K562 (cell line): ENCODE results near the gene PNP. TPM values are rescaled to one million over a fixed set of nuclear protein-coding genes. Genes with fewer than 3 reads are reported as not detected.

Experiments
- ATAC-seq: fragments of 200-7000 bp; cut with Tn5 transposase; 3 replicates; pipeline ENCODE4 v1.9.1; 2020; ENCODE audit warnings: moderate library complexity
- BruUV-seq: library from RNA; stranded (reverse); fragments of 400-500 nt; replicated peaks from 2 replicates; lab custom pipeline; 2021; lab: Mats Ljungman, UMichigan
- CTCF ChIA-PET: fragments of 300-600 bp; formaldehyde crosslinking; extraction: SDS; loops from one replicate; lab custom pipeline; 2021; ENCODE audit warnings: low intra/inter-chr PET ratio; lab: Yijun Ruan, JAX
- POLR2A ChIA-PET: fragments of 300-600, 350-650 bp; sonication (Branson Sonifier 250); formaldehyde crosslinking; extraction: SDS; loops from one replicate; lab custom pipeline; 2021; ENCODE audit warnings: antibody characterized with exemption, inconsistent platforms; lab: Yijun Ruan, JAX
- DNase-seq, 4 experiments: peaks; one replicate each; pipeline versions ENCODE4 v3.0.0 to v3.0.0-alpha.2; 2011 to 2018; ENCODE audit warnings: low spot score in 3 of 4, mixed read lengths in 3 of 4; ENCODE audit errors: extremely low read depth in 1 of 4
- FAIRE-seq: peaks from 2 replicates; lab custom pipeline; 2011; peaks lifted over from hg19 to GRCh38; lab: Jason Lieb, UNC
- H2AFZ ChIP-seq: 2 replicates; pipeline ENCODE4 v1.6.0; 2011; ENCODE audit warnings: low read depth, low read length, control low read depth, inconsistent platforms
- H3K27ac ChIP-seq: fragments of 200-600 bp; 3 replicates; pipeline ENCODE4 v1.8.0; 2011; ENCODE audit warnings: low read depth, mild to moderate bottlenecking, control low read depth, inconsistent platforms, low read length, moderate library complexity, mixed read lengths; ENCODE audit errors: extremely low read depth
- H3K27me3 ChIP-seq, 2 experiments: fragments of 300-600 bp in 1 of 2; 2 replicates in 1 of 2; 3 replicates in 1 of 2; pipeline versions ENCODE4 v1.6.0 to v1.8.0; 2011; ENCODE audit warnings: inconsistent platforms in 2 of 2, low read length in 2 of 2, mild to moderate bottlenecking in 1 of 2, mixed read lengths in 1 of 2, moderate library complexity in 1 of 2; ENCODE audit not compliant: control insufficient read depth in 2 of 2, insufficient read depth in 2 of 2
- H3K36me3 ChIP-seq: fragments of 300-600 bp; 3 replicates; pipeline ENCODE4 v1.8.0; 2011; ENCODE audit warnings: mild to moderate bottlenecking, low read length, inconsistent platforms; ENCODE audit not compliant: control insufficient read depth, insufficient read depth
- H3K4me1 ChIP-seq, 2 experiments: fragments of 200-600 bp in 1 of 2; replicated peaks in 1 of 2; 2 replicates in 1 of 2; 3 replicates in 1 of 2; pipeline versions ENCODE4 v1.5.1 to v1.8.0; 2011; ENCODE audit warnings: inconsistent platforms in 2 of 2, low read length in 2 of 2, mild to moderate bottlenecking in 1 of 2, mixed read lengths in 1 of 2, moderate library complexity in 1 of 2; ENCODE audit not compliant: control insufficient read depth in 2 of 2, insufficient read depth in 2 of 2
- H3K4me2 ChIP-seq: 2 replicates; pipeline ENCODE4 v1.6.1; 2011; ENCODE audit warnings: low read length, control low read depth, inconsistent platforms, mixed read lengths; ENCODE audit not compliant: insufficient read depth
- H3K4me3 ChIP-seq: fragments of 200-600 bp; sonication (generic), shearing (Covaris generic); 2 replicates; pipeline ENCODE4 v1.5.1; 2016; ENCODE audit warnings: control low read depth, inconsistent platforms
- H3K79me2 ChIP-seq: fragments of 200-600 bp; 3 replicates; pipeline ENCODE4 v1.8.0; 2011; ENCODE audit warnings: low read length, inconsistent platforms; ENCODE audit not compliant: control insufficient read depth, insufficient read depth
- H3K9ac ChIP-seq, 2 experiments: 2 replicates each; pipeline versions ENCODE4 v1.6.0 to v1.6.1; 2011; ENCODE audit warnings: low read depth in 2 of 2, low read length in 2 of 2, control low read depth in 1 of 2, inconsistent platforms in 1 of 2, mild to moderate bottlenecking in 1 of 2, mixed read lengths in 1 of 2; ENCODE audit not compliant: insufficient read depth in 1 of 2
- H3K9me1 ChIP-seq: one replicate; pipeline ENCODE4 v1.6.0; 2011; ENCODE audit warnings: inconsistent platforms, mild to moderate bottlenecking, low read length, moderate library complexity; ENCODE audit not compliant: control insufficient read depth, insufficient read depth
- H3K9me3 ChIP-seq: replicated peaks from 2 replicates; pipeline ENCODE4 v1.5.1; 2011; ENCODE audit warnings: low read depth, low read length, inconsistent platforms; ENCODE audit not compliant: control insufficient read depth, insufficient read depth
- H4K20me1 ChIP-seq: replicated peaks from 2 replicates; pipeline ENCODE4 v1.6.1; 2011; ENCODE audit warnings: low read length, inconsistent platforms, mixed read lengths; ENCODE audit not compliant: control insufficient read depth, insufficient read depth
- ATF1 ChIP-seq, 2 experiments: fragments of 450-650 bp in 1 of 2; IDR thresholded peaks; 2 replicates each; pipeline ENCODE4 v1.6.1; 2016; ENCODE audit warnings: missing compliant biosample characterization in 1 of 2, missing genetic modification characterization in 1 of 2
- CEBPG ChIP-seq, 3 experiments: fragments of 200-800 bp in 1 of 3; sonication (Bioruptor generic) in 1 of 3; sonication (generic) in 1 of 3; formaldehyde crosslinking in 1 of 3; IDR thresholded peaks in 2 of 3; conservative IDR thresholded peaks in 1 of 3; 2 replicates each; pipeline versions ENCODE4 v1.6.1 to v1.8.0; 2016 to 2022; ENCODE audit warnings: missing compliant biosample characterization in 2 of 3, missing genetic modification characterization in 2 of 3, mild to moderate bottlenecking in 1 of 3, missing genetic modification reagents in 1 of 3
- CLOCK ChIP-seq: fragments of 250-450 bp; sonication (Bioruptor Pico); IDR thresholded peaks from 2 replicates; pipeline ENCODE4 v1.4.0; 2020; ENCODE audit warnings: mild to moderate bottlenecking, moderate library complexity, borderline replicate concordance
- E2F4 ChIP-seq: sonication (generic); formaldehyde crosslinking; IDR thresholded peaks from 2 replicates; pipeline ENCODE4 v1.8.0; 2022; ENCODE audit warnings: mild to moderate bottlenecking, low read depth, missing genetic modification reagents
- HDAC2 ChIP-seq: fragments of 450-650 bp; IDR thresholded peaks from 2 replicates; pipeline ENCODE4 v1.6.1; 2016; ENCODE audit warnings: mild to moderate bottlenecking
- HNRNPL ChIP-seq: fragments of 200-400 bp; formaldehyde crosslinking; IDR thresholded peaks from 2 replicates; pipeline ENCODE4 v1.6.1; 2017; ENCODE audit warnings: low read depth, mild to moderate bottlenecking, low read length
- MTA3 ChIP-seq: fragments of 450-650 bp; formaldehyde crosslinking; IDR thresholded peaks from 2 replicates; pipeline ENCODE4 v1.6.1; 2017; ENCODE audit warnings: mild to moderate bottlenecking, borderline replicate concordance
- POLR2H ChIP-seq: IDR thresholded peaks from 2 replicates; pipeline ENCODE4 v1.6.1; 2016; ENCODE audit warnings: missing genetic modification characterization, low read depth, mild to moderate bottlenecking, control low read depth, missing compliant biosample characterization, moderate library complexity
- SP1 ChIP-seq: sonication (generic); formaldehyde crosslinking; IDR thresholded peaks from 2 replicates; pipeline ENCODE4 v1.8.1; 2022; ENCODE audit warnings: mild to moderate bottlenecking, missing genetic modification reagents
- SP2 ChIP-seq: IDR thresholded peaks from 2 replicates; pipeline ENCODE4 v1.6.1; 2011; ENCODE audit warnings: mild to moderate bottlenecking, low read depth, low read length, moderate library complexity; ENCODE audit not compliant: poor library complexity, severe bottlenecking; ENCODE audit errors: extremely low read depth
- THAP12 ChIP-seq: fragments of 250-450 bp; sonication (Bioruptor Pico); IDR thresholded peaks from 2 replicates; pipeline ENCODE4 v1.9.0; 2021; ENCODE audit warnings: mild to moderate bottlenecking, inconsistent platforms
- ZNF212 ChIP-seq: fragments of 450-650 bp; formaldehyde crosslinking; IDR thresholded peaks from 2 replicates; pipeline ENCODE4 v1.4.0; 2020; ENCODE audit warnings: mild to moderate bottlenecking
- ZNF316 ChIP-seq: fragments of 450-650 bp; IDR thresholded peaks from 2 replicates; pipeline ENCODE4 v1.6.1; 2016
- WGBS: fragments of 100-300 bp; shearing (Covaris generic); methylation state at CpG from one replicate; pipeline ENCODE4 v1.1.6; 2016; ENCODE audit warnings: low coverage, mixed read lengths; ENCODE audit not compliant: insufficient coverage; ENCODE audit errors: missing lambda C conversion rate; 5-methylcytosine and 5-hydroxymethylcytosine counted together
- in situ Hi-C: fragments of 300-500 bp; cut with MboI; formaldehyde crosslinking; loops from 4 replicates; pipeline ENCODE4 v1.15.0; 2018; ENCODE audit warnings: inconsistent platforms, mixed read lengths
- intact Hi-C: fragments of 100-400 bp; cut with micrococcal nuclease; formaldehyde crosslinking; loops from 2 replicates; pipeline ENCODE4 v1.14.2; 2022
- polyA plus RNA-seq, 8 experiments: library from polyadenylated mRNA; depleted of rRNA in 4 of 8; stranded (reverse) in 5 of 8; unstranded in 3 of 8; fragments of >200 nt; fragmentation: Nextera tagmentation in 2 of 8; fragmentation: Illumina TruSeq in 1 of 8; extraction: Ambion mirVana in 2 of 8; extraction: Trizol in 1 of 8; gene quantifications; 2 replicates each; pipeline versions ENCODE4 v1.2.1 to v1.2.3, GENCODE V29; 2011 to 2014; ENCODE audit warnings: inconsistent platforms in 1 of 8, missing spikeins in 1 of 8
- total RNA-seq, 7 experiments: library from RNA; depleted of rRNA in 6 of 7; stranded (reverse); fragments of >200 nt in 6 of 7; fragmentation: Illumina TruSeq in 2 of 7; extraction: Trizol in 2 of 7; gene quantifications; 2 replicates each; pipeline versions ENCODE4 v1.2.1 to v1.2.3, GENCODE V29; 2011 to 2021; ENCODE audit warnings: low replicate concordance in 1 of 7

The PNP gene
- total and polyA plus RNA-seq, 9 of the 15 experiments (the other 6 are each of a cell fraction or from before 2014, with no cell fraction given): 92.5 to 288 (median 137) TPM

GRCh38 chr14:20461225-20462141 is 7.7 kb upstream of the PNP start, which contains the start of gene PIP4P1:
PIP4P1 (minus strand) TSS chr14:20461434; CDS start chr14:20461325, 109 bp downstream.
- FAIRE-seq (peak; percentile 100), DNase-seq (peak; percentile 79 to 97 (median 85)), ATAC-seq (peak; percentile 93)
- no peaks in the 10 kb centered on the region for H4K20me1 ChIP-seq
- H2AFZ ChIP-seq: peak within 1 kb of the TSS; percentile 82
- H3K4me3 ChIP-seq: peak within 1 kb of the TSS; percentile 76
- WGBS: 0% methylated on average over 37 of the region's 67 CpGs
- H3K36me3 ChIP-seq: peaks cover 38% of the 10 kb centered on the region
- peak within 1 kb of the TSS; percentile 90 for H3K4me2 ChIP-seq
- no peaks in the 10 kb centered on the region for H3K9me3 ChIP-seq
- POLR2A ChIA-PET: interaction anchor here (0.6 to 2.7 kb wide), 11 partner anchors 10 to 138 kb away, joined by 3 to 36 read pairs (median 4); partner anchors contain the start of gene PARP2
- H3K79me2 ChIP-seq: peaks cover 41% of the 10 kb centered on the region
- peak within 1 kb of the TSS; percentile 96 for H3K27ac ChIP-seq
- CTCF ChIA-PET: no interaction called here
- H3K9ac ChIP-seq: peak within 1 kb of the TSS; percentile 88 to 93
- in situ Hi-C loops: no loop called here
- no TSS peak for BruUV-seq
- H3K4me1 ChIP-seq: peaks cover 26 to 33% of the 10 kb centered on the region in 2 experiments
- intact Hi-C loops: loop anchor here (1.0 to 2.0 kb wide), 2 partner anchors 29 to 129 kb away; no protein-coding TSS in a partner anchor
- H3K9me1 ChIP-seq: no peaks in the 10 kb centered on the region
- no peaks in the 10 kb centered on the region for H3K27me3 ChIP-seq
- TF ChIP-seq ZNF316: peak; percentile 82
- TF ChIP-seq E2F4: peak; percentile 69; the same call in 1 of the 2 replicates
- TF ChIP-seq THAP12: 0 out of 2 replicates have a peak, but pooled peaks have one; percentile 34
- TF ChIP-seq SP1: peak; percentile 63
- TF ChIP-seq CEBPG (CRISPR knock-in tag; IDR thresholded peaks at IDR 0.05): peak; percentile 57; the same call in 1 of the 2 replicates
- peak in 1 of 2 experiments; percentile 39; a peak in 1 of 4 replicates for TF ChIP-seq CEBPG (tag; conservative IDR thresholded peaks at IDR 0.05 in 1 of 2, IDR thresholded peaks at IDR 0.05 in 1 of 2)
- TF ChIP-seq ATF1 (CRISPR knock-in tag; IDR thresholded peaks at IDR 0.05): no peak
- TF ChIP-seq ATF1 (tag; IDR thresholded peaks at IDR 0.05): peak; percentile 96
- peak; percentile 92; the same call in 1 of the 2 replicates for TF ChIP-seq CLOCK (CRISPR knock-in tag)
- TF ChIP-seq ZNF212 (CRISPR knock-in tag): no peak
- TF ChIP-seq HNRNPL: no peak
- TF ChIP-seq SP2: no peak
- peak; percentile 94 for TF ChIP-seq POLR2H (tag)
- peak; percentile 57; the same call in 1 of the 2 replicates for TF ChIP-seq HDAC2
- TF ChIP-seq MTA3: peak; percentile 79
